Mononuclear cell (primary cell): ENCODE results near the gene ZNF384. TPM values are rescaled to one million over a fixed set of nuclear protein-coding genes. Genes with fewer than 3 reads are reported as not detected.
A peak's percentile ranks its signal among the peaks of the same experiment; 100 is the strongest.

Experiments
- H3K27me3 ChIP-seq: 2 replicates; pipeline ENCODE4 v1.6.0; 2011; ENCODE audit warnings: low read length, control low read depth; ENCODE audit not compliant: insufficient read depth
- H3K4me1 ChIP-seq: 2 replicates; pipeline ENCODE4 v1.5.1; 2011; ENCODE audit warnings: mild to moderate bottlenecking, low read length, control low read depth; ENCODE audit not compliant: insufficient read depth
- H3K4me3 ChIP-seq: 2 replicates; pipeline ENCODE4 v1.5.1; 2011; ENCODE audit warnings: mild to moderate bottlenecking, low read length, moderate library complexity
- H3K9me3 ChIP-seq: 2 replicates; pipeline ENCODE4 v1.5.1; 2011; ENCODE audit warnings: low read depth, mild to moderate bottlenecking, control low read depth, low read length
- total RNA-seq: library from RNA; depleted of rRNA; stranded (reverse); fragments of >200 nt; gene quantifications from one replicate; pipeline ENCODE4 v1.2.3, GENCODE V29; 2012

Gene ZNF384
- total RNA-seq, 1 donor, result 23.2 TPM

DNA sequence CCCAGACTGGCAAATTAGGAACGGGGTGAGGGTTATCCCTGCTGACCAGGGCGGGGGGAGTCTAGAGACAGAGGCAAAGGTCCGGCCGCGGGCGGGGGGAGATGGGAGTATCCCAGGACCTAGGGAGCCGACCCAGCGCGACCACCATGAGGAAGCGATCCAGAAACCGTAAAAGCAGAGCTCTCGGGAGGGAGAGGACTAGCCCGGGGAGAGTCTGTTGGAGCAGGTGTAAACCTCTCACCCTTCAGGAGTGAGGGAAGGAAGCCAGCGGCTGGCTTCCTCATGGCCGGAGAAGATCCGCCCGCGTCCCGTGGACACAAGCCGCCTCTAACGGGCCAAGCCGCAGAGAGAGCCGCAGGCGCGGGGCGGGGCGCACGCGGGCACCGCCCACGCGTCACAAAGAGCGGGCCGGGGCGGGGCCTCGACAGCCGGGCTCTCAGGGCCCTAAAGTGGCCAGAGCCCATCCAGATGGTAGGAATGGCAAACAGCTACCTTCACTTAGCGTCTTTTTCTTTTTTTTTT is 42.0 kb downstream of the ZNF384 start, which contains the start of gene ACRBP:
ACRBP (minus strand) TSS at position 350 of the 522 bp plus-strand sequence; CDS start at position 284, 66 bp downstream.
- peak within 1 kb of the TSS; percentile 39 for H3K4me3 ChIP-seq
- H3K9me3 ChIP-seq, result no peaks in the 10 kb centered on the region
- peaks cover 44% of the 10 kb centered on the region for H3K4me1 ChIP-seq
- no peaks in the 10 kb centered on the region for H3K27me3 ChIP-seq

DNA sequence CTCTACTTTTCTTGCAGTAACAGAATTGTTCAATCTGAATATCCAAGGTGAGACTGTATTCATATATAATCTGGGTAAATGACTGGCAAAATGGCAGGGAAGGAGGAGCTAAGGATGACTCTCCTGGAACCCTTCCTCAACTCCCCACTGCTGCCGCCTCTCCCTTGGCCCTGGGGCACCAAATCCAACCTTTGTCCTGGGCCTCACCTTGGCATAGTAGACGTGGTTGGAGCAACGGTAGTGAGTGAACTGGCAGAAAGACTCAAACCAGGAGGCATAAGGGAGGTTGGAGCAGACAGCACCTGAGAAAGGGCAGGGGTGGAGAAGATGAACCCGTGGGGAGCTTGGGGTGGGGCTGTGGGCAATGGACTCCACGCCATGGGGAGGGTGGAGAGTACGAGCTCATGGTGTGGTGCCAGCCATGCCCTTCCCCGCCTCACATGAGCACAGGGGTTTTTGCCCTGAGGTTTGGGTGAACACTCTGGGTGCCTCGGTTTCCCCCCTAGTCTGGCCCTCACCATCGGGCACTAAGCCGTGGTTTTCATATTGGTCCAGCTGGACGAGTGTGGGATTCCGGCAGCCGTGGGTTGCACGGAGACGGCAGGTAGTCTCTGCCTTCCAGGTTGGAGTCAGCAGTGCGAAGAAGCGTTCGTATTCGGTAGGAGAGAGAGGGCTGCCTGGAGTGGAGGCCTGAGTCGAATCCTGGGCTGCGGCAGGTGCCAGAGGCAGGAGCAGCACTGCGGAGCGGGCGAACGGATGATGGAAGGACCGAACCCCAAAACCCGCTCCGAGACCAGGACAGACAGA is 42.7 kb downstream of the ZNF384 start:
- Histone ChIP-seq H3K9me3 (no peaks in the 10 kb centered on the region), H3K4me3 (peak overlapping the region; percentile 39), H3K4me1 (peaks cover 44% of the 10 kb centered on the region), H3K27me3 (no peaks in the 10 kb centered on the region)

GRCh38 chr12:6644903-6645302 is 44.3 kb downstream of the ZNF384 start:
- Histone ChIP-seq H3K27me3 (no peaks in the 10 kb centered on the region), H3K9me3 (no peaks in the 10 kb centered on the region), H3K4me3 (no peak overlapping the region), H3K4me1 (peaks cover 44% of the 10 kb centered on the region)

DNA sequence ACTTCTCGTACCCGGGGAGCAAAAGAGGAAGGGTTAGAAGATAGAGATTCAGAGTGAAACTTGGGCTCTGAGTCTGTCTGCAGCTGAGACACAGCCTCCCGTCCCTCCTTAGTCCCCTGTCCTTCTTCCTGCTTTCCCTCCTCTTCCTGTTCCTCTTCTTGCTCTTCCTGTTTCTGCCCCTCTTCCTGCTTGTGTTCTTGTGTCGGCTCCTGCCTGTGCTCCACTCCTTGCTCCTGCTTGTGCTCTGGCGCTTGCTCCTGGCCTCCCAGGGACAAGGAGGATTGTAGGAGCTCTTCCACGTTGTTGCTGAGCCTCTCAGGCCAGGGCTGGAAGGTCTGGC is 44.9 kb downstream of the ZNF384 start:
- H3K9me3 ChIP-seq, result no peaks in the 10 kb centered on the region
- H3K27me3 ChIP-seq, result no peaks in the 10 kb centered on the region
- no peak overlapping the region for H3K4me3 ChIP-seq
- peaks cover 50% of the 10 kb centered on the region for H3K4me1 ChIP-seq

GRCh38 chr12:6643569-6644256 is 45.5 kb downstream of the ZNF384 start:
- H3K9me3 ChIP-seq, result no peaks in the 10 kb centered on the region
- H3K4me3 ChIP-seq, result no peak overlapping the region
- H3K4me1 ChIP-seq, result peaks cover 55% of the 10 kb centered on the region
- no peaks in the 10 kb centered on the region for H3K27me3 ChIP-seq

- Histone ChIP-seq H3K4me1 (peaks cover 63% of the 10 kb centered on the region), H3K4me3 (no peak overlapping the region), H3K27me3 (no peaks in the 10 kb centered on the region), H3K9me3 (no peaks in the 10 kb centered on the region)
Observed at GRCh38 chr12:6641131-6641530, 48.0 kb downstream of the ZNF384 start.

GRCh38 chr12:6640497-6640896 is 48.7 kb downstream of the ZNF384 start:
- H3K4me3 ChIP-seq, result no peak overlapping the region
- H3K4me1 ChIP-seq, result peaks cover 68% of the 10 kb centered on the region
- no peaks in the 10 kb centered on the region for H3K27me3 ChIP-seq
- no peaks in the 10 kb centered on the region for H3K9me3 ChIP-seq

DNA sequence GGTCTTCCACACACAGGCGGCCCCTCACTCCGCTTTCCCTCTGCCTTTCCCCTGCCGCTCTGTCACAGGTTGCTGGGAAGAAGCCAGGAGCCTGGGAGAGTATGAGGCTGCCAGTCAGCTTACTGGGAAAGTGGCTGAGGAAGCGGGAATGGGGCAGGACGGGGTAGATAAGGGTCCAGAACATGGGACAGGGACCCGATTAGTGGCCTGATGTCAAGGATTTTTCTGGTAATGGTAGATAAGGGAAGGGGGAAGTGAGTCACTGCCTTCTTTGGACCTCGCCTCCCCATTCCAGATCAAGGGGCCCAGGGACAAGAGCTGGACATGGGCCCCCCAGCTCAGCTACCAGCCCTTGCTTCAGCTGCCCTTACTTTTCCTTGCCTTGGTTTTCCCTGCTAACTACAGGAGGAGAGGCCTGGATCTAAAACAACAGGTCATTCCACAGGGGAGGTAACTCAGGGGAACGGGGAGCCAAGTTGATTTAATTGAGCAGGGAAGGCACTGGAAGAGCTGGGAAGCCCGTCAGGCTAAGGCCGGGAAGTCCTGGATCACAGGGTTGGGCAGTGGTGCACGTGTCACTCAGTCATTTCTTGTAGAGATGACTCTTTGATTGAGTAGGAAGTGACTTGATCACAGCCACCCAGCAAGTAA is 49.9 kb downstream of the ZNF384 start:
- H3K27me3 ChIP-seq, result no peaks in the 10 kb centered on the region
- H3K9me3 ChIP-seq, result no peaks in the 10 kb centered on the region
- no peak overlapping the region for H3K4me3 ChIP-seq
- H3K4me1 ChIP-seq, result peaks cover 68% of the 10 kb centered on the region

- peaks cover 67% of the 10 kb centered on the region for H3K4me1 ChIP-seq
- H3K9me3 ChIP-seq, result no peaks in the 10 kb centered on the region
- H3K4me3 ChIP-seq, result no peak overlapping the region
- H3K27me3 ChIP-seq, result no peaks in the 10 kb centered on the region
Observed at GRCh38 chr12:6638305-6638704, 50.9 kb downstream of the ZNF384 start.

GRCh38 chr12:6635856-6636531 is 53.2 kb downstream of the ZNF384 start, which contains the start of gene LPAR5:
TSS of gene LPAR5 (minus strand) at chr12:6635959. CDS start at chr12:6621248, 14,711 bp downstream.
- H3K4me1 ChIP-seq, result peaks cover 80% of the 10 kb centered on the region
- H3K4me3 ChIP-seq, result peak within 1 kb of the TSS; percentile 35
- H3K9me3 ChIP-seq, result no peaks in the 10 kb centered on the region
- no peaks in the 10 kb centered on the region for H3K27me3 ChIP-seq

DNA sequence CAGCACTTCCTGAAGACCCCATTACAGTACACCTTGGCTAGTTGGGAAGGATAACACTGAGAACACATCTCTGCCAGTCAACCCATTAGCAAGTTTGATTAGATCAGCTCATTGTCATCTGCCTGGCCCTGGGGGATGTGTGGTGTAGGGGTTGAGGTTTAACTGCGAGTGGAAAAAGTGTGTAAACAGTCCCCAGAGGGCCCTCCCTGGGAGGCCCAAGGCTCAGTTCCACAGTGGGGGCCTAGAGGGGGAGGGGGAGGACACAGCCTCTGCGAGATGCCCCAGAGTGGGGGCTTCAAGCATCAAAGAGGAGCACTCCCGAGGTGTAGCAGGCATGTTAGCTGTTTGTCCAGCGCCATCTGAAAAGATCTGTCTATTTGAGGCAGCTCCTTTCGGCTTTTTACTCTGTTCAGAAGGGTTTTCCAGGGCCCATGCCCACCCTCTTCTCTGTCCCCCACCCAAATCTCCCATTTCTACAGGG is 53.8 kb downstream of the ZNF384 start:
- Histone ChIP-seq H3K9me3 (no peaks in the 10 kb centered on the region), H3K4me1 (peaks cover 85% of the 10 kb centered on the region), H3K4me3 (peak overlapping the region; percentile 35), H3K27me3 (no peaks in the 10 kb centered on the region)

DNA sequence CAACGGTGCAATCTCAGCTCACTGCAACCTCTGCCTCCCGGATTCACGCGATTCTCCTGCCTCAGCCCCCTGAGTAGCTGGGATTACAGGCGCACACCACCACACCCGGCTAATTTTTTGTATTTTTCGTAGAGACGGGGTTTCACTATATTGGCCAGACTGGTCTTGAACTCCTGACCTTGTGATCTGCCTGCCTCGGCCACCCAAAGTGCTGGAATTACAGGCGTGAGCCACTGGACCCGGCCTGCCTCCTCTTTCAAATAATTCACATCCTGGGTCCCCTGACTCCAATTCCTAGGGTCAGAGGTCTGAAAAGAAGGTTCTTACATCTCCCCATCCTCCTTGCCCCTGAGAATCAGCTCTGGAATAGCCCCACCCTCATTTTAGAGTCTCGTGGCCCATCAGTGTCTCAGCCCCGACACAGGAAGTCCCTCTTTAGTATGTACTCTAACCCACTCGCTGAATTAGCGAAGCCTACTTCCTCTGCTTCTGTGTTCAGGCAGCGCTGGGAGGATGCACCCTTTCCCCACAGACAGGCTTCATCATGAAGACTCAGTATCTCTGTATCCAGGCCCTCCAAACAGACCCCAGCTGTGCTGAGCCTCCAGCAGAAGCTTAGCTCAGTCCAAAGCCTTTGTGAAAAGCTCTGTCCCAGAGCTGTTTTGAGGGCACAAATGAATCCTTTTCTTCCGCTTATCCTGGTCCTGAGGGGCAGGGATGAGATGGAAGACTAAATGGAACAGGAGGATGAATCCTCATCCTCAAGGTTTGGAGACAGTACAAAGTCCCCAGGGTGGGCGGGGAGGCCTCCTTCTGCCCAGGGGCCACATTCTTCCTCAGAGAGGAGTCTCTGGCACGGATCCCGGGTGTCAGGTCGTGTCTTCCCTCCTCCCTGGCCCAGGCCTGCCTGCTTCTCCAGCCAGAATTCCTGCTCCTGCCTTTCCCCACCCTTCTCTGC is 56.9 kb downstream of the ZNF384 start:
- Histone ChIP-seq H3K4me3 (no peak overlapping the region), H3K9me3 (no peaks in the 10 kb centered on the region), H3K4me1 (peaks cover 66% of the 10 kb centered on the region), H3K27me3 (no peaks in the 10 kb centered on the region)

DNA sequence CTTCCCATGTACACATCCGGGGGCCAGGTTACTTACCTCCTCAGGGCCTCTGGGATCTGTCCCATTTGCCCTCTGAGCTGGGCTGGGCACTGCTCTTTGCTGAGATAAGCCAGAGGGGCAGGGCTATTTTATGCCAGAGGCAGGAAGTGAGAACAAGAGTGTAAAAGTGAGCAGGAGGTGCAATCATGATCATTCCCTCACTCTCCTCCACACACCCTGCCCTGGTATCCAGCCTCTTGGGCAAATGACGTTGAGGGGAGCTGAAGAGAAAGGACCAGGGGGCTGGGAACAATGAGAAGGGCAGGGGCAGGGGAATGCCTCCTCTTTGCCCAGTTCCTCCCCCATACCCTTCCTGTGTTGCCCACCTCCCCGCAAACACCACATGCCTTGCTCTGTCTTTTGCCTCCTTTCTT is 57.6 kb downstream of the ZNF384 start:
- H3K4me1 ChIP-seq, result peaks cover 70% of the 10 kb centered on the region
- H3K27me3 ChIP-seq, result no peaks in the 10 kb centered on the region
- no peaks in the 10 kb centered on the region for H3K9me3 ChIP-seq
- H3K4me3 ChIP-seq, result peak overlapping the region; percentile 14

GRCh38 chr12:6630736-6631135 is 58.4 kb downstream of the ZNF384 start:
- no peaks in the 10 kb centered on the region for H3K9me3 ChIP-seq
- no peak overlapping the region for H3K4me3 ChIP-seq
- peaks cover 68% of the 10 kb centered on the region for H3K4me1 ChIP-seq
- no peaks in the 10 kb centered on the region for H3K27me3 ChIP-seq
